Ectodermal cell (in vitro differentiated cells): Measurements from ENCODE around the gene CCDC57.

Source experiments
- H3K27ac ChIP-seq: 2 replicates; pipeline ENCODE4 v1.7.0; 2013; ENCODE audit warnings: mild to moderate bottlenecking, low read depth, low read length; ENCODE audit not compliant: insufficient read depth, poor library complexity, severe bottlenecking
- H3K27me3 ChIP-seq: 2 replicates; pipeline ENCODE4 v1.7.0; 2013; ENCODE audit warnings: mild to moderate bottlenecking, low read length; ENCODE audit not compliant: insufficient read depth, control insufficient read depth, poor library complexity, severe bottlenecking
- H3K36me3 ChIP-seq: one replicate; pipeline ENCODE4 v1.7.0; 2013; ENCODE audit warnings: low read length; ENCODE audit not compliant: control insufficient read depth, insufficient read depth
- H3K4me1 ChIP-seq: one replicate; pipeline ENCODE4 v1.7.0; 2013; ENCODE audit warnings: low read length; ENCODE audit not compliant: control insufficient read depth, insufficient read depth
- H3K4me3 ChIP-seq: 2 replicates; pipeline ENCODE4 v1.7.0; 2013; ENCODE audit warnings: low read depth, low read length, control low read depth; ENCODE audit not compliant: insufficient read depth
- H3K9me3 ChIP-seq: 2 replicates; pipeline ENCODE4 v1.7.0; 2013; ENCODE audit warnings: mild to moderate bottlenecking, low read length, moderate library complexity; ENCODE audit not compliant: control insufficient read depth
- WGBS, 2 experiments: methylation state at CpG; one replicate each; pipeline ENCODE4 v1.1.7; 2013; ENCODE audit warnings: missing lambda C conversion rate in 2 of 2; 5-methylcytosine and 5-hydroxymethylcytosine counted together

Gene CCDC57

DNA sequence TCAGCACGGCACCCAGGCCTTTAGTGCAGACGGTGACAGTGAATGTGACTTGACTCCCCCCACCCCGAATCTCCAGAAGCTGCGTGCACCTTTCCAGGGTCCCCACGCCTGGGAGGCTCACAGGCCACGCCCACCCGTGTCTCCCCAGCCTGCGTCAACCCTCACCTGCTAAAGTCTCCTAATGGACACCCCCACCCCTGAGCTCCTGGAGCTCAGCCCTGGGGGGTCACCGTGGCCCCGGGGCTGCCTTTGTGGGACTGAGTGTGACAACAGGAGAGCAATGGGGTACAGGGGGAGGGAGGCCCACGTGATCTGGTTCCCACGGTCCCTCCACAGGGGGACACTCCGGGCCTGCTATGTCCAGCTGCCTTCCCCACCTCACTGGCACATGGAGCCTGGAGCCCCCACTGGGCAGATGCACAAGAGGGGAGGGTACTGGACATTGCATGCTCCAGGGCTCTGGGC, 107.2 kb downstream of the CCDC57 start:
- H3K4me3 ChIP-seq, result no peak overlapping the region
- H3K27me3 ChIP-seq, result no peaks in the 10 kb centered on the region
- H3K9me3 ChIP-seq, result no peaks in the 10 kb centered on the region
- whole genome bisulfite sequencing, 2 experiments, result 89 to 94% methylated on average over 13 of the region's 13 CpGs
- H3K27ac ChIP-seq, result no peak overlapping the region
- H3K4me1 ChIP-seq, result peaks cover 57% of the 10 kb centered on the region
- no peaks in the 10 kb centered on the region for H3K36me3 ChIP-seq

DNA sequence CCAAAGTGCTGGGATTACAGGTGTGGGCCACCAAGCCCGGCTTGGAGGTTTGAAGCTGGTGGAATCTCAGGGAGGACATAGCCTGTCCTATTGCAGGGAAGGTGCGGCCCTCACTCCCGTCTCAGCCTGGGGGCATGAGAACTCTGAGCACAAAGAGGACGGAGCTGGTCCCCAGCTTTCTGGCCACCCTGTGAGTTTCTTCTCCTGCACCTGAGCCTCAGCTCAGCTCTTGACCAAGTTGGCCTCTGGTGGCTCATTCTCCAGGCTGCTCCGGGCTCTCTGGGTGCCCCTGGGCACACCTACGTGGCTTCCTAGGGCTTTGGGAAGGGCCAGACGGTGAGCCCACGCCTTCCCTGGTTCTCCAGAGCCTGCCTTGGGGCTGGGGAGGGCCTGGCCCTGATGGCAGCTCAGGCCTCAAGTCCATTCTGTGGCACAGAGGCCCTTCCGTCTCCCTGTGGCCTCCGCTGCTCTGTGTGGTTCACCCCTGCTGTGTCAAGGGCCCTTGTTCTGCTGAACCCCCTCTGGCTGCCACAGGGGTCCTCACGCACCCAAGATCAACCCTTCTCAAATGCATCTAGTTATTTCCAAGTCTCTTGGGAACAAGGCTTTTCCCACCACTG, 107.7 kb downstream of the CCDC57 start:
- no peak overlapping the region for H3K4me3 ChIP-seq
- peaks cover 59% of the 10 kb centered on the region for H3K4me1 ChIP-seq
- H3K27ac ChIP-seq, result no peak overlapping the region
- no peaks in the 10 kb centered on the region for H3K27me3 ChIP-seq
- H3K36me3 ChIP-seq, result no peaks in the 10 kb centered on the region
- H3K9me3 ChIP-seq, result no peaks in the 10 kb centered on the region
- 92 to 93% methylated on average over 11 of the region's 11 CpGs for WGBS, 2 experiments

DNA sequence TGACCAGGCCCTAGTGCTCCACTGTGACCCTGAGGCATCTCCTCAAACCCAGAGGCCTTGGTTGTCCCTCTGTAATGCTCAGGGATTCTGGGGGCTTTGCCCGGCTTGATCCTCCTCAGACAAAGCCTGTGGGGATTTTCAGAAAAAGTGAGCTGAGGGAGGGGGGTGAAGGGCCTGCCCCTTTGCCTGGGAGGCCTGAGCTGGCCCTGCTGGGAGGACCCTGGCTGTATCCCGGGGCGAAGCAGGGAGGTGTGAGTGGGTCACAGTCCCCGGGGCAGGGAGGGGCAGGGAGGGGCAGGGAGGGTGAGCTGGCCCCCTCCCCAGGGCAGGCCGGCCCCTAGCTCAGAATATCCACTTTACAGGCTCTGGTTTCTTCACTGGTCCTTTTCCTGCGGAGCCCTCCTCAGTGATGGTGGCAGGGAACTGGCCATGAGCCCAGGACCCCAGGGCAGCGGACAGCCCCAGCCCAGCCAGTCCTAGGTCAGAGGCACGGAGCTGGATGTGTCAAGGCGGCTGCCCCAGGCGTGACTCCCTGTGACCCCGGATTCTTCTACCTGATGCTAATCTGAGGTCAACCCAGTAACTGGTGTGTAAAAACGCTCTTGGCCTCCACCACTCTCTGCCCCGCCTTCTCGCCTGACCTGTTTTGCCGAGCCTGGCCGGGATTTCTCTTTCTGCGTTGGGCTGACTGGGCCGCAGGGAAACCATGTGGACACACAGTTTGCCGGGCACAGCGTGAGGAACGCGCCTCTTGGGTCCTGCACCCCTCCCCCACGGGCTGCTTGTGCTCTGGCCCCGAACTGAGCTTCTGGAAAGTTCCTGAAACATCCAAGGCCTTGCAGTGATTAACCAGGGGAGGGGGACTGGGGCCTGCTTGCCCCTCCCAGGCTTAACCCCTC, 108.8 kb downstream of the CCDC57 start:
- peaks cover 67% of the 10 kb centered on the region for H3K4me1 ChIP-seq
- no peaks in the 10 kb centered on the region for H3K27me3 ChIP-seq
- H3K27ac ChIP-seq, result peak overlapping the region; percentile 96
- WGBS, 2 experiments, result 33 to 36% methylated on average over 24 of the region's 24 CpGs
- H3K36me3 ChIP-seq, result no peaks in the 10 kb centered on the region
- no peak overlapping the region for H3K4me3 ChIP-seq
- H3K9me3 ChIP-seq, result no peaks in the 10 kb centered on the region

DNA sequence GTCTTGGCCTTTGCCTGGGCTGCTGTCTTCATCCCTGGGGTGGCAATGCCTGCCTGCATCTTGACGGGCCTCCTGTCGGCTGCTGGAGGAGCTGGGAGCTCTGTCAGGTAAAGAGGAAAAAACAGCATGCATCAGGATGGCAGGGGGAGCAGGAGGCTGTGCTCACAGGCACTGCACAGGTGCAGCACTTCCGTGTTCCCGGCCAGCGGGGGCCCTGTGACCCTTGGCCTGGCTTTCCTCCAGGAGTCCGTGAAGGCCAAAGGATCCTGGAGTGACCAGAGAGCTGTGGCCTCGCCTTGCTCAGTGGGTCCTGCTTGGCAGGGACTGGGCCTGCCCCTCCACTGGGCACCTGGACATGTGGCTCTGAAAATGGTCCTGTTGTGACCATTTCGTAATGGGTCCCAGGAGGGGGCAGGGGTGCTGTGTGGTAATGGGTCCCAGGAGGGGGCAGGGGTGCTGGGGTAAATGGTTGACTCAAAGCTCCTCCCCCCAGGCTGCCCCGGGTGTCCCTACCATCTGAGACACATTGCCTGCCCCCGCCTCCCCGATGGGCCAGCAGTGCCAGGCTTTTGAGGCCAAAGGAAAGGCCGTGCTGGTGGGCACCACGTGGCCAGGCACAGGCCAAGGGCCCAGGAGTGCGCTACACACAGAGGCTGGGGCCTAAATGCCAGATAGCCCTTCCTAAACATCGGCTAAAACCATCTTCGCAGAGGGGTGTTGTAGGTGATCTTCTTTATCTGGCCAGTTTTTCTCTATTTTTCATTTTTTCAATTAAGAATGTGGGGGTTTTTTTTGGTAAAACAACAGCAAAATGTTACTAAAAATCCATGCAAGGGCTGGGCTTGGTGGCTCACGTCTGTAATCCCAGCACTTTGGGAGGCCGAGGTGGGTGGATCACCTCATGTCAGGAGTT, 110.6 kb downstream of the CCDC57 start:
- peaks cover 64% of the 10 kb centered on the region for H3K4me1 ChIP-seq
- no peaks in the 10 kb centered on the region for H3K36me3 ChIP-seq
- H3K4me3 ChIP-seq, result no peak overlapping the region
- WGBS, 2 experiments, result 85 to 87% methylated on average over 18 of the region's 18 CpGs
- H3K27me3 ChIP-seq, result no peaks in the 10 kb centered on the region
- H3K9me3 ChIP-seq, result no peaks in the 10 kb centered on the region
- H3K27ac ChIP-seq, result no peak overlapping the region

DNA sequence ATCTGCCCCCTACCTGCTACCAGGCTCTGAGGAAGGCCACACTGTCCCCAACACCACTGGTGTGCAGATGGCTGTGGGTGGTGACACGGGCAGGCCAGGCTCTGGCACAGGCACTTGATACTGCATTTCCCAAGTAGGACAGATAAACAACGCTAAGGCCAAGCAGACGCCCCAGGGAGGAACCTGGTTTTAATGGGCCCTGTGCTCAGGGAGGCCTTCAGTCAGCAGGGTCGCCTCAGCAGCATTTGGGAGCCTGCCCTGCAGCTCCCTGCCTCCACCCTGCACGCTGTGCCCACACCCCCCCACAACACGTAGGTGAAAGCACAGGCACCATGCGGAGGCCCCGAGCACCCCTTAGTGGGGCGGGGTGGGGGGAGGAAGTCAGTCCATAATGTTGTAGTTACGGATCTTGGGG, 111.3 kb downstream of the CCDC57 start:
- no peak overlapping the region for H3K27ac ChIP-seq
- H3K4me1 ChIP-seq, result peaks cover 62% of the 10 kb centered on the region
- H3K9me3 ChIP-seq, result no peaks in the 10 kb centered on the region
- no peaks in the 10 kb centered on the region for H3K36me3 ChIP-seq
- 88 to 93% methylated on average over 10 of the region's 10 CpGs for WGBS, 2 experiments
- H3K27me3 ChIP-seq, result no peaks in the 10 kb centered on the region
- no peak overlapping the region for H3K4me3 ChIP-seq

DNA sequence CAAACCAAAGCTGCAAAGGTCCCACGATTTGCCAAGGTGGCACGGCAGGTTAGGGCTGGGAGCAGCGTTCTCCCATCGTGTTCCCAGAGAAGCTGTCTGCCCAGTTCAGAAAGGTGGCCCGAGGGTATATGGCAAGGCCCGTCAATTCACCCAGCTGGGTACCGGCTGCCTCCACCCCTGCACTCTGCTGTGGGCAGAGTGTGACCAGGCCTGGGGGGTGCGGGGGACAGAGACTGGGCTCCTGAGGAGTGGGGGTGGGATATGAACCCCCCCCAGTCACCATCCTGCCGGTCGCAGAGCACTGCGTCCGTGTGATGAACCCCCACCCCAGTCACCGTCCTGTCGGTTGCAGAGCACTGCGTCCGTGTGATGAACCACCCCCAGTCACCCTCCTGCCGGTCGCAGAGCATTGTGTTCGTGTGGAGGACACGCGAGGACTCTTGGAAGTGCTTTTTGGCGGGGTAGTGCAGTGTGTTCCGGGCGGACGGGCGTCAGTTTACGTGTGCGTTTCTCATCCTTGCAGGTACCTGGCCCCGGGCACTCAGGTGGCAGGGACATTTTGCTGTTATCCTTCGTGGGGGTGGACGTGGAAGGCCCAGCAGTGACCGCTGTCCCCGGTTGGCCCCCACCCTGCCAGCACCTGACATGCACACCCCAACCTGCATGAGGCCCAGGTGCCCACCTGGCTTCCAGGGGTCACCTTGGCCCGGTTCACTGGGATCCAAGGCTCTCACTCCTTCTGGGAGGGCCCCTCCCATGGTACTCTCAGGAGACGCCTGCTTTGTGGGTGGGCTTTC, 111.9 kb downstream of the CCDC57 start:
- H3K36me3 ChIP-seq, result peaks cover 4% of the 10 kb centered on the region
- 93% methylated on average over 35 of the region's 35 CpGs for WGBS, 2 experiments
- H3K9me3 ChIP-seq, result no peaks in the 10 kb centered on the region
- H3K27me3 ChIP-seq, result no peaks in the 10 kb centered on the region
- H3K27ac ChIP-seq, result no peak overlapping the region
- H3K4me1 ChIP-seq, result peaks cover 62% of the 10 kb centered on the region
- no peak overlapping the region for H3K4me3 ChIP-seq

DNA sequence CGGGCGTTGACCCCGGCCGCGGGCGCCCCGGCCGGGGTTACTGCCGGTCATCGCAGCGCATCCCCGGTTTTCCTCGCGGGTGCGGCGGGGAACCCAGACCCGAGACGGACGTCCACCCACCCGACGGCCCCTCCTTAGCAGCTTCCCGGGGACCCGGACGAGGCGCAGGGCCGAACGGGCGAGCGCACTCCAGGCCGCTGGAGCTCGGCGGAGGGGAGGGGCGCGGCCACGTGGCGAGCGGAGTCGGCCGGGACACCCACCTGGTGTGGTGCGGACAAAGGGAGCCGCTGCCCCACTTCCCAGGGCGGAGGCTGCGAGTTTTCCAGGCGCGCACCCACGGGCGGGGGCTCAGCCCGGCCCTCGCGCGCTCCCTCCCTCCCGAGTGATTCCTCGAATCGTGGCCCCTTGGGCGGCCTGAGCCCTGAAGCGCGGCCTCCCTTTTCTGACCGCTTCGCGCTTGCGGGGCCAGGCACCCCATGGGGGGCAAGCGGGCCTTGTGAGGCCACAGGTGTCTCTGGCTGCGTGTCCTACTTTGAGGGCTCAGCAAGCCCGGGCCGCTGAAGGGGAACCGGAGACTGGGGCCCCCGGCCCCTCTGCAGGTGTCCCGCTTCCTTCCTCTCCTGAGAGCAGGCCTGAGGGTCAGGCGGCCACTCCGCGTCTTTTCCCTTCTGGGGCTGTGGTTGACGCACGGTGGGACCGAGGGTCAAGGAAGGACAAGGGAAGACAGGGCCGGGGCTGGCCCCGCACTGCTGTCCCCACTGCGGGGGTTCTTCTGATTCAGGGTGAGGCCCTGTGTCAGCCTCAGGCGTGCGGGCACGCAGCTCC, 113.5 kb downstream of the CCDC57 start:
- H3K27me3 ChIP-seq, result no peaks in the 10 kb centered on the region
- peak overlapping the region; percentile 98 for H3K27ac ChIP-seq
- no peaks in the 10 kb centered on the region for H3K9me3 ChIP-seq
- H3K4me1 ChIP-seq, result peaks cover 56% of the 10 kb centered on the region
- peaks cover 10% of the 10 kb centered on the region for H3K36me3 ChIP-seq
- WGBS, 2 experiments, result 11 to 13% methylated on average over 80 of the region's 80 CpGs
- H3K4me3 ChIP-seq, result peak overlapping the region; percentile 91

DNA sequence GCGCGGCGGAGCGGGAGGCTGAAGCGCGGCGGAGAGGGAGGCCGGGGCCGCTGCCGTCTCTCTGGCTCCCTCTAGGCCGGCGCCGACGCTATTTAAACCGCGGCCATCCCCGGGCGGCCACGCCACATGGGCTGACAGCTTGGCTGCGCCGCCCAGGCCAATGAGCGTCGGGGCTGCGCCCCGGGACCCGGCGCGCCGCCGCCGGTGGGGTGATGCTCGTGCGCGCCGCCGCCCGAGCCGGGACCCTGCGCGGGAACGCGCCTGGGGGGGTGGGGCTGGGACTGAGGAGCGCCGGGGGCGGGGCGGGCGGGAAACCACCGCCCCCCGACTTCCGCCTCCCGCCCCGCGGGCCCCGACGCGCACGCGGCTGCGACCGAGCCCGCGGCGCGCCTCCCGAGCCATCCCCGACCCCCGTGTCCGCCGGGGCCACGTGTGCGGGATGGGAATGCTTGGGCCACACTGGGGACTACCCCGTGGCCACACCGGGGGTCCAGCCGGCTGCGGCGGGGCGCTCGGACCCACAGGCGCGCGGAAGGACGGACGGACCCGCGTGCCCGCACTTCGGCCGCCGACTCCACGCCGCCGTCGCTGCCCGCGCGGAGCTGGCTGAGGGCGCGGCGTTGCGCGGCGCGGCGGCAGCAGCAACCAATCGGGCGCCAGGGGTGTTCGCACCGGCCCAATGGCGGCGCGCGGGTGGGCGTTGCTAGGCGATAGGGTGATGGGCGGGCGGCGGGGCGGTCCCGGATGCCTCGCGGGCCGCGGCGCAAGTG, 114.3 kb downstream of the CCDC57 start, which contains the start of gene FASN:
FASN (minus strand) TSS at position 68 of the 770 bp plus-strand sequence. CDS start 1,791 bp downstream, outside the sequence.
- peaks cover 15% of the 10 kb centered on the region for H3K36me3 ChIP-seq
- H3K4me3 ChIP-seq, result peak within 1 kb of the TSS; percentile 91
- H3K27me3 ChIP-seq, result no peaks in the 10 kb centered on the region
- H3K27ac ChIP-seq, result peak within 1 kb of the TSS; percentile 98
- no peaks in the 10 kb centered on the region for H3K9me3 ChIP-seq
- WGBS, 2 experiments, result 0% methylated on average over 124 of the region's 124 CpGs
- H3K4me1 ChIP-seq, result peaks cover 48% of the 10 kb centered on the region
